ENCODE data around the gene ITPR2. TPM values are rescaled to one million over a fixed set of nuclear protein-coding genes. Genes with fewer than 3 reads are reported as not detected.

Gene ITPR2
- total RNA-seq, 1 experiment from 2014 or later: 14.3 TPM

GRCh38 chr12:26383041-26383440 is 450.0 kb downstream of the ITPR2 start:
- Mint-ChIP-seq H3K4me3 (ENCODE audit: unreplicated experiment) (no peak overlapping the region), H3K36me3 (ENCODE audit: insufficient read depth, unreplicated experiment) (peaks cover 6% of the 10 kb centered on the region), H3K27me3 (ENCODE audit: insufficient read depth, unreplicated experiment) (no peaks in the 10 kb centered on the region), H3K9me3 (ENCODE audit: unreplicated experiment) (peaks cover 7% of the 10 kb centered on the region), H3K4me1 (ENCODE audit: insufficient read depth, unreplicated experiment) (no peaks in the 10 kb centered on the region), H3K27ac (ENCODE audit: low read depth, unreplicated experiment) (no peak overlapping the region)
- ChIA-PET CTCF (interaction anchor here (0.6 to 0.7 kb wide), 2 partner anchors 42 to 119 kb away, joined by 3 read pairs; no protein-coding TSS in a partner anchor), POLR2A (no interaction called here)
- no TSS peak for BruUV-seq (replicated peaks)
- TF ChIP-seq CTCF (IDR thresholded peaks at IDR 0.05; ENCODE audit: unreplicated experiment): no peak
- DNase-seq (ENCODE audit: unreplicated experiment): no peak
- intact Hi-C loops (cut with micrococcal nuclease): no loop called here

- no TSS peak for BruUV-seq (replicated peaks)
- Mint-ChIP-seq H3K27ac (ENCODE audit: low read depth, unreplicated experiment) (no peak overlapping the region), H3K4me1 (ENCODE audit: insufficient read depth, unreplicated experiment) (no peaks in the 10 kb centered on the region), H3K36me3 (ENCODE audit: insufficient read depth, unreplicated experiment) (peaks cover 6% of the 10 kb centered on the region), H3K27me3 (ENCODE audit: insufficient read depth, unreplicated experiment) (no peaks in the 10 kb centered on the region), H3K9me3 (ENCODE audit: unreplicated experiment) (peaks cover 7% of the 10 kb centered on the region), H3K4me3 (ENCODE audit: unreplicated experiment) (no peak overlapping the region)
- POLR2A ChIA-PET: no interaction called here
- no peak for TF ChIP-seq CTCF (IDR thresholded peaks at IDR 0.05; ENCODE audit: unreplicated experiment)
- DNase-seq (ENCODE audit: unreplicated experiment): no peak
- CTCF ChIA-PET: interaction anchor here (1.3 kb wide), 1 partner anchor 257 kb away, joined by 3 read pairs; no protein-coding TSS in a partner anchor
- intact Hi-C loops (cut with micrococcal nuclease): no loop called here
These were observed 452.1 kb downstream of the ITPR2 start for GRCh38 chr12:26380897-26381296.

- no peaks in the 10 kb centered on the region for H3K4me1 Mint-ChIP-seq (ENCODE audit: insufficient read depth, unreplicated experiment)
- no peaks in the 10 kb centered on the region for H3K27me3 Mint-ChIP-seq (ENCODE audit: insufficient read depth, unreplicated experiment)
- ChIA-PET CTCF (interaction anchor here (0.5 to 1.6 kb wide), 4 partner anchors 23 to 1545 kb away, joined by 3 to 4 read pairs (median 4); no protein-coding TSS in a partner anchor), POLR2A (interaction anchor here (1.2 kb wide), 1 partner anchor 253 kb away, joined by 4 read pairs; no protein-coding TSS in a partner anchor)
- intact Hi-C loops (cut with micrococcal nuclease): no loop called here
- no TSS peak for BruUV-seq (replicated peaks)
- H3K9me3 Mint-ChIP-seq (ENCODE audit: unreplicated experiment): peaks cover 7% of the 10 kb centered on the region
- no peak for DNase-seq (ENCODE audit: unreplicated experiment)
- peaks cover 6% of the 10 kb centered on the region for H3K36me3 Mint-ChIP-seq (ENCODE audit: insufficient read depth, unreplicated experiment)
- no peak overlapping the region for H3K27ac Mint-ChIP-seq (ENCODE audit: low read depth, unreplicated experiment)
- no peak for TF ChIP-seq CTCF (IDR thresholded peaks at IDR 0.05; ENCODE audit: unreplicated experiment)
- no peak overlapping the region for H3K4me3 Mint-ChIP-seq (ENCODE audit: unreplicated experiment)
These were observed 453.1 kb downstream of the ITPR2 start for GRCh38 chr12:26379777-26380467.

- peaks cover 6% of the 10 kb centered on the region for H3K36me3 Mint-ChIP-seq (ENCODE audit: insufficient read depth, unreplicated experiment)
- no TSS peak for BruUV-seq (replicated peaks)
- intact Hi-C loops (cut with micrococcal nuclease): no loop called here
These were observed 454.3 kb downstream of the ITPR2 start for GRCh38 chr12:26378711-26379110.

More at GRCh38 chr12:26378711-26379110, 454.3 kb downstream of the ITPR2 start:
- Mint-ChIP-seq H3K9me3 (ENCODE audit: unreplicated experiment) (peaks cover 7% of the 10 kb centered on the region), H3K4me3 (ENCODE audit: unreplicated experiment) (no peak overlapping the region), H3K4me1 (ENCODE audit: insufficient read depth, unreplicated experiment) (no peaks in the 10 kb centered on the region), H3K27ac (ENCODE audit: low read depth, unreplicated experiment) (no peak overlapping the region), H3K27me3 (ENCODE audit: insufficient read depth, unreplicated experiment) (no peaks in the 10 kb centered on the region)
- TF ChIP-seq CTCF (IDR thresholded peaks at IDR 0.05; ENCODE audit: unreplicated experiment): no peak
- no peak for DNase-seq (ENCODE audit: unreplicated experiment)
- CTCF ChIA-PET: interaction anchor here (0.6 to 1.6 kb wide), 6 partner anchors 17 to 282 kb away, joined by 3 to 4 read pairs (median 3); no protein-coding TSS in a partner anchor
- POLR2A ChIA-PET: interaction anchor here (0.6 to 1.2 kb wide), 2 partner anchors 251 to 453 kb away, joined by 3 to 4 read pairs; no protein-coding TSS in a partner anchor
